Activated T-cell treated with anti-CD3 and anti-CD28 coated beads for 4 hours (primary cell): ENCODE results near the gene MYLK2.

Experiments
- DNase-seq: peaks from one replicate; pipeline ENCODE4 v3.0.0-alpha.2; 2020

The MYLK2 gene

DNA sequence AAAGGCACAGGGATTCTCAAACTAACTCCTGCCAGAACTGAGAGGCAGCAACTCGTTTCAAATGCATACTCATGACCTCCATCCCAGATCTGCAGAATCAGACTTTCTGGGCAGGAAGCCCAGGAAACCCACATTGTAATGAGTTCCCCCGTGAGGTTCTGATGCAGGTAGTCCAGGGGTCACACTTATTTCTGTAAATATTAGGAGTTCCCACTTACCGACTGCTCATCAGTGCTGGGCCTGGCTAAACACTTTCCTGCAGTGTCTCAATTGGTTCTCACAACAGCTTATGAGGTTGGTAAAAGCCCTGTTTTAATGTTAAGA, 39.6 kb downstream of the MYLK2 start:
- no peak for DNase-seq

DNA sequence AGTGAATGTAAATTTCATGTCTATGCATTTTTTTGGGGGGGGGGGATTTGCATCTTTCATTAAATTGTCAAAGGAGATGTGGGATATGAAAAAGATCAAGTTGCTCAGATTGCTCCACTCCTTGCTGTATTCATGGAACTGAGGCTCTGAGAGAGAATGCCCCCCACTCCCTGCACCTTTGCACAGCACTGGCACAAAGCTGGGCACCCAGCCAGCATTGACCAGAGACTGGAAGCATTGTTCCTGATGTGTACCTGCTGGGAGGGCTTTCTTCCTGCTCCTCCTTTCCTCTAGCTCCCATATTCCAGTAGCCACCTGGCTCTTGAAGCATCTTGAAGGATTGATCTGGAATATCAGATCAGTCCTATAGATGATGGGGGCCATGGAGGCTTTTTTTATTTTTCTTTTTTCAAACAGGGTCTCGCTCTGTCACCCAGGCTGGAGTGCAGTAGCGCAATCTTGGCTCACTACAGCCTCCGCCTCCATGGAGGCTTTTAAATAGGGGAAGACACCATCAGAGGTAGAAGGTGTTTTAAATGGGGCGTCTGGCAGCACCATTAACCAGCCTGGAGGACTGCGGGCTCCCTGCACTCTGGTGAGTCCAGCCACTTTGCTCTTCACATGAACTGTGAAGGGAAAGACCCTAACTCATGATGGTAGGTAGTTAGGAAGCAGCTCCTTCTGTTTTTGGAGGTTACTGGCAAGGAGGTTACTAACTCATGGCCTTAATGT, 40.3 kb downstream of the MYLK2 start:
- DNase-seq, result no peak

DNA sequence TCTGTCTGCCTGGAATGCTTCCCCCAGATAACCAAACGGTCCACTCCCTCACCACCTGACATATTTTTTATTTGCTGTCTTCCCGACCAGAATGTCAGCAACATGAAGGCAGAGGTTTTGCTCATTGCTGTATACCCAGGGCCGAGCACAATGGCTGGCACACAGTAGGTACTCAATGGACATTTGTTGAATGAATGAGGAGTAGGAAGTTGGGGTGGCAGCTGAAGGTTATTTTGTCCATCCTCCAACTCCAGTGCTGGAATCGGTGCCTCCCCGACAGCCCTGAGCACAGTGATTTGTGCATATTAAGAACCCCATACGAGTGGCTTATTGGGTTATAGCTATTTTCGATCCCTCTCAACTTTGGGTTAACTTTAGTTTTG, 40.8 kb downstream of the MYLK2 start:
- DNase-seq, result no peak

DNA sequence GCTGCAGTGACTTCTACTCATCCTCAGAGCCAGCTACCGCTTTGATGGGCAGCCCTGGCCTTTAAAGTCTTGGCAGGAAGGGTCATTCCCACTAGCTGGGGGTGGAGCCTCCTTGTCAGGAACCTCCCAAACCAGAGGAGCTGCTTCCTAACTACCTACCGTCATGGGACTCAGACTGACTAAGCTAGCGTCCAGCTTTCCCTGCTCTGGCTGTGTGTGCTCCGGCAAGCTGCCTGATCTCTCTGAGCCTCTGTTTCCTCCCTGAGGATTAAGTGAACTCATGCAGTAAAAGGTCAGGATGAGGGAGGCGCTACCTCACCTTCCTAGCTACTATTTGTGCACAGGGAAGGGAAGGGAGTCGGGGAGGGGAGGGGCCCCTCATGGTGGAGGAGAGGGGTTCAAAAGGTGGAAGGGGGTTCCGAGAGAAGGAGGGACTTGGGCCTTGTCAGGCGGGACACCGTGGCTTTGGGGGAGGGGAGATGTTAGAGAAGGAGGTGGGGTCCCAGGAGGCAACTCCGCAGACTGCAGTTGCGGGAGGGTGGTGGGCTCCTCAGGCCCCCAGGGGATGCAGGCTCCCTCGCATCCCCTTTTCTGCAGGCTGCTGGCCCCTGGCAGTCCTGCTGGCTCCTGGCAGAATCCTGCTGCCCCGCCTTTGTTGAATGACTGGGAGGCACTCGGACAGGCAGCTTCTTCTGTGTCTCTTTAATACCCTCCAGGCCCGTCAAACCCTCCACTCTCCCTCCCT, 41.4 kb downstream of the MYLK2 start:
- no peak for DNase-seq

DNA sequence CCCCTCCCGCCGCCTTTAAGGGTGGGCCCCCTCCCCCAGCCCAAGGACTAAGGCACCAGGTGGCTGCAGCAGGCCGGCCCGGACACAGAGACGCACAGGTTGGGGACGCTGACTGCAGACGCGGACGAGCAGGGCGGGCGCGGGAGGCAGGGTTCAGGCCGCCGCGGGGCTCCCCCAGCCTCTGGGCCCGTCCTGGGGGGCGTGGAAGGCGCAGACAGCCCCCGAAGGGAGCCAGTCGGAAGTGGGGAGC, 41.9 kb downstream of the MYLK2 start:
- DNase-seq, result no peak

DNA sequence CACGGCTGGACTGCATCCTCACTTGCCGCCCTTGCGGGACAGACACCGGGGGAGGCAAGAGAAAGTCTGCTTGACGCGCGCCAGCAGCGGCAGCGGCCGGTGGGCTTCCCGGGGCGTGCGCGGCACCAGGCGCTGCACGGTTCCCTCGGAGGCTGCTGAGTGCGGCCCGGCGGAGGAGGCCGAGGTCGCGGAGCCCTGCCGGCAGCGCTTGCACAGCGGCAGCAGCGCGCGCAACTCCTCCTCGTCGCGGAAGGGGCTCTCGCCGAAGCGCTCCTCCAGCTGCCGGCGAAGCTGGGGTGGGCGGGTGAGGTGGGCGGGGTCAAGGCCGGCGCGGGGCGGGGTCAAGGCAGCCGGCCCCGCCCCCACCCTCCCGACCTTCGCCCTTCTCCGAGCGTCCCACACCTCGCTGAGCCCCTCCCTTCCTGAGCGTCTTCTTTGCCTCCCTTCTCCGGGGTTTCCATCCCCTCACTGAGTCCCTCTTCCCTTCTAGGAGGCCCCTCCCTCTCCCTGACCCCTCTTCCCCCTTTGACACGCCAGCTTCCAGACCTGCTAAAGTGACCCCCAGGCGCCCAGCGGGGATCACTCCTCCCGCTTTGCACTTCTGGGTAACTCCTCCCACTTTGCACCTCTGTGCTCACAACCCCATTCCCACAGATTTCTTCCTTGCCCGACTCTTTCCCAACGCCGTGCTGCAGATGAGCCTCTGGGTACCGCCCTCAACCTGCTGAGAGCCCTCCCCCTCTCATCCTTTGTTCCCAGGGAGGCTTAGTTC, 42.4 kb downstream of the MYLK2 start:
- DNase-seq, result peak; percentile 48

DNA sequence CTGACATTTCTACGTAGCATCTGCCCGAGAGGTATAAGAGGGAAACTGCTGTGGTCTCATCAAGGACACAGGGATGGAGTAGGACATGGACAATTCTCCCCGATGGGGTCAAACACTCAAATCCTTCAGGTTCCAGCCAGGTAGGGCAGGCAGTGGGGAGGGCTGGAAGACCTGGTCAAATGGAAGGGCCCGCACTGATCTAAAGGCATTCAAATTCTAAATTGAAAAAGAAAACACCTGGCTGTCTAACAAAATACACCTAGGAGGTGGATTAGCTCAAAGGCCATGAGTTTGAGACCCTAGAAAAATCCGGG, 43.0 kb downstream of the MYLK2 start:
- no peak for DNase-seq

DNA sequence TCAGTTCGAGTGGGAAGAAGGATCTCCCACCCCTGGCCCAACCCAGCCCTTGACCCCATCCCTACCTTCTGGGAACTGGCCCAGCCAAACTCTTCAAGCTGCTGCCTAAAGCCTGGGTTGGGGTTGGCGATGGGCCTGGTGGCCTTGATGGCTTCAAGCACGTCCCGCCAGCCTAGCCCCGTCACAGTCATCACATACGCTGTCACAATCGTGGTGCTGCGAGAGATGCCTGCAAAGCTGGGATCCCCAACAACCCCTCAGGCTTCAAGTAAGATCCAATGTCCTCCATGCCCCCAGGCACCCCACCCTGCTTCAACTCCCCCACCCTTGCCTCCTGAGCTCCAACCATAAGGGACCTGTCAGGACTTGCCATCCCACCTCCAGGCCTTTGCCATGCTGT, 43.4 kb downstream of the MYLK2 start:
- no peak for DNase-seq

DNA sequence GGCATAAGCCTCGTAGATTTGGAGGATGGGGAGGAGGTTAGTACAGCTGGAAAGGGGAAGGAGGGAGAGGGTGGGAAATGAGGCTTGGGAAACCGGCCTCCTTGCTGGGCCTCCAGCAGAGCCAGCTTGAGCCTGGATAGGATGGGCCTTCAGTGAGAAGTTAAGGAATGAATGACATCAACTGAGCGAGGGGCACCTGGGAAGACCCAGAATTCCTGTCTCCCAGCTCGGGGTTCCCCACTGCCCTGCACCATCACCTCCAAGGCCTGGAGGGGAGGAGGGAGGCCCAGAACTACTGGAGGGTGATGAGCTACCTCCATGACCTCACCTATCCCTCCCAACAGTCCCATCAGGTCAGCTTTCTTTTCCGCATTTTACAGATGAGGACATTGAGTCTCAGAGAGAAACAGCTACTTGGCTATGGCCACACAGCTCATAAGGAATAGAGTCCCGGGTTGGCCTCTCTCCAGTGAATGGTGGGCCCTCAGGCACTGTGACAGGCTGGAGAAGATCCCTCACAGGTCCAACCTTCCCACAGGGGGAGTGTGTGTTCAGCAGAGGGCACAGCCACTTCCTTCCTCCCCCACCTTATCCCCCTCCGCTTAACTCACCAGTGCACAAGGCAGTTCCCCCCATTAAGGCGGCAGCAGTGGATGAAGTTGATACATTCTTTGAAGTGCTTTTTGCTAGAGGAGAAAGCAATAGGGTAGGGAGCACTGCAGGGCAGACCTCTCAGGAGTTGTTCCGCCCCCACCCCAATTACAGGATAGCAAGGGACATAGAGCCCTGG, 44.3 kb downstream of the MYLK2 start:
- DNase-seq, result no peak

DNA sequence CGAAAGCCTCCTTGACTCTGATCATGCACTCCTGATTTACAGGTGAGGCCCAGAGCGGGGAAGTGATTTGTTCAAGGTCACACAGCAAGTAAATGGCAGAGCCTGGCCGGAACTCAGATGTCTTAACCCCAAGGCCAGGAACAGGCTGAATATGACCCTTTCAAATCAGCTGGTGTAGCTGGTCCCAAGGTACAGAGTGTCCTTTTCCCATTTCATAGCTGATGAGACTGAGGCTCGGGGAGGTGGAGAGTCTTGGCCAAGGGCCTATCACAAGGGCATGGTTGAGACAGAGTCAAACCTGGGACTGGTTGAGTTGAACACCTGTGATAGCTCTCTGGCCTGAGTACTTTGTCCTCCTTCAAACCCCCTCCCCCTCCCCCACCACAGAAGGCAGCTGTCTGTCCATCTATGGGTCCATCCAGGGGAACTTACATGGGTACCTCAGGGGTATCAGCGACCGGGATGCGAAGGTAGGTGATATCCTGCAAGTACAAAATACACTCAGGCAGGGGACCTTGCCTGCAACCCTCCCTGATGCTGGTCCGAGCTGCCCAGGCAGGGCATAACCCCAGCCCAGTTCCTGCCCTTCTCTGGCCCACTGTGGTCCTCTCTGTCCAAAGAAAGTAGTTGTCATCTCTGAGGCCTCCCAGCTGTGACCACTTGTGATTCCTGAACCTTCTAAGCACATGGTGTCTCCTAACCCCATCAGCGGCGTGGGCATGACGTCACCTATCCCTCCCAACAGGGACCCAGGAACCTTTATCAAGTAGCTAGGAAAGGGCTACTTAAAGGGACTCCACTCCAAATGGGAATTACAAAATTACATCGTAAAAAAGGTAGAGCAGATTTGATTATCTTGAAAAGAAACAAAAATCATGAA, 45.6 kb downstream of the MYLK2 start:
- no peak for DNase-seq

DNA sequence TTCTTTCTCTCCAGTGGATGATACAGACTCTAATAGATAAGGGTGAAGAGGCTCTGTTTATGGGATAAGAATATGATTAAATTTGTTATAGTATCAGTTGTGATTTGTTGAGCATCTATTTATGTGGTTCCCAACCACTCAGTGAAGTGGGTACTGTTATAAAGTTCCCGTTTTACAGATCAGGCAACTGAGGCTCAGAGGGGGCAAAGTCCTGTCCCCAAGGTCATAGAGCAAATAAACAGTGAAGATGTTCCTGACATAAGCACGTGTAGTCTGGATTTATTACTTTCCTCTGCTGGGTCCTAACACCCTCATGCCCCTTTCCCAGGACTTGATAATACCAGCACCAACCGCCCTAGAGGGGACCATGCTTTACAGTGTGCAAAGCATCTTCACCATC, 47.1 kb downstream of the MYLK2 start:
- no peak for DNase-seq

DNA sequence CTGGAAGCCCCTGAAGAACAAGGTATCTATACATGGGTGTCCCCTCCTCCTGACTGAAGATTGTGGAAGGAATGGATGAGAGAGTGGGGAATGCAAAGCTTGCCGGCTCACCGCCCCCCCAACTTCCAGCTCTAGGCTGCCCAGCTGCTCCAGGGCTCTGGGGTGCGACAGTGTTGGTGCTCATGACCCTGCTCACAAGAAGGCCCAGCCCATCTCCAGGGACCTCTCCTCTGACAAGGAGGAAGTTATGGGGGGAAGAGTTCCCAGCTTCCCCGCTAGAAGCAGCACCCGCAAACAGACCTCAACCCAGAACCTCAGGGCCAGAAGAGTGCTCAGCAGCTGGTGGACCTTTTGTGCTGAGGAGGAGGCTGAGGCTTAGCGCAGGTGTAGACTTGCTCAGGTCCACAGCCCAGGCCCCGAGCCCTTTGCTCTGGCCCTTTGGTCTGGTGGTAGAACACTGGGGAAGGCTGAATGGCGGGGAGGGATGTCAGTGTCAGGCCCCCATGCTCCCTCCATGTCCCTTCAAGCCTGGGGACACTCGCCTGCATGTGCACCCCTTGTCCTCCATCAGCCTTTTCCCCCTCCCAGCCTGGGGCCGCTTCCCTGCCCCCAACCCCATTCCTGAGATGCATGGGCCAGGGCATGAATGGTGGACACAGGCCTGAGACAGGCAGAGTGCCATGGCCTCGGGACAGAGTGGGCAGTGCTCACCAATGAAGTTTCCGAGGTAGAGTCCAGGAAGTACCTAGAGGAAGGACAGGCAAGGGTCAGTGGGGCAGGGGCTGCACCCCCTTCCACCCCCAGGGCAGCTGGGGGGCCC, 49.9 kb downstream of the MYLK2 start:
- no peak for DNase-seq

DNA sequence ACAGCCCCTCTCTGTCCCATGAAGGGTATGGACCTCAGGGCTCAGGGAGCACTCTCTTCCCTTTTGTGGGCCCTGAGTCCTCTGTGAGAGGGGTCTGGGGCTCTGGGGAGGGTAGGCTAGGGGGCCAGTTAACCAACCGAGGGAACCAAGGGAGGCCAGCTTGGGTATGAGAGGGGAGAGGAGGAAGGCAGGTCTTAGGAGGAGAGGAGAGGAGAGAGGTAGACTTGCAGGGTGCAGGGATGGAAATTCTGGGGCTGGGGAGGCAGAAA, 50.5 kb downstream of the MYLK2 start:
- DNase-seq, result no peak

DNA sequence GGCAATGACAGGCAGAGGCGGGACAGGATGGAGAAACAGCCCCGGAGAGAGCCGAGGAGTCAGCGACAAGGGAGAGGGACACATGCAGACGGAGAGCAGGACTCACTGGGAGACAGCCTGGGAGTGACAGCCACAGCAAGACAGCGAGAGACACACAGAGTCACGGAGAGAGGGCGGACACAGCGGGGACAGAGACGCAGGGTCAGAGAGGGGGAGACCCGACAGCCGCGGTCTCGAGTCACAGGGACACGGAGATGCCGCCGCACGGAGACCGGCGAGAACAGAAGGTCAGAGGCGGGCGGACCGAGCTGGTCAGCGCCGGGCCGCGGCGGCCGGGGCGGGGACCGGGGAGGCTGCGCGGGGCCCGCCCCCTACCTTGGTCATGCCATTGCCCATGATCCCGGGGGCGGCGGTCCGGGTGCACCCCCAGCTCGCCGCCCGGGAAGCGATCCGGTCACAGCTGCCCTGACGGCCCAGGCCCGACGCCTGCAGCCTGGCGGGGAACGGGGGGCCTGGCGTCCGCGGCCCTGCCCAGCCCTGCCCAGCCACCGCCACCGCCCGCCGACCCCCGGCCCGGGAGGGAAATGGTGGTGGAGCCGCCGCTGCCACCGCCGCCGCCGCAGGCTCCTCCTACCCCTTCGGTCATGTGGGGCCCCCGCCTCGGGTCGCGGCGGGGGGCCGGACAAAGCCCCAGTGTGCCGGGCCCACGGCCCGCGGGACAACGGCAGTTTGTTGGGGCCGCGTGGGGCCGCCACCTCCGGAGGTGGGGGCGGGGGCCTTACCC, 51.0 kb downstream of the MYLK2 start, which contains the start of the genes DUSP15 and TTLL9:
Gene DUSP15, minus strand, starts transcription at position 586 of the 784 bp plus-strand sequence. Its CDS starts 190 bp downstream, at position 396.
Gene TTLL9, plus strand, starts transcription at position 693 of the 784 bp plus-strand sequence. CDS start 493 bp downstream, outside the sequence.
- DNase-seq, result no peak

DNA sequence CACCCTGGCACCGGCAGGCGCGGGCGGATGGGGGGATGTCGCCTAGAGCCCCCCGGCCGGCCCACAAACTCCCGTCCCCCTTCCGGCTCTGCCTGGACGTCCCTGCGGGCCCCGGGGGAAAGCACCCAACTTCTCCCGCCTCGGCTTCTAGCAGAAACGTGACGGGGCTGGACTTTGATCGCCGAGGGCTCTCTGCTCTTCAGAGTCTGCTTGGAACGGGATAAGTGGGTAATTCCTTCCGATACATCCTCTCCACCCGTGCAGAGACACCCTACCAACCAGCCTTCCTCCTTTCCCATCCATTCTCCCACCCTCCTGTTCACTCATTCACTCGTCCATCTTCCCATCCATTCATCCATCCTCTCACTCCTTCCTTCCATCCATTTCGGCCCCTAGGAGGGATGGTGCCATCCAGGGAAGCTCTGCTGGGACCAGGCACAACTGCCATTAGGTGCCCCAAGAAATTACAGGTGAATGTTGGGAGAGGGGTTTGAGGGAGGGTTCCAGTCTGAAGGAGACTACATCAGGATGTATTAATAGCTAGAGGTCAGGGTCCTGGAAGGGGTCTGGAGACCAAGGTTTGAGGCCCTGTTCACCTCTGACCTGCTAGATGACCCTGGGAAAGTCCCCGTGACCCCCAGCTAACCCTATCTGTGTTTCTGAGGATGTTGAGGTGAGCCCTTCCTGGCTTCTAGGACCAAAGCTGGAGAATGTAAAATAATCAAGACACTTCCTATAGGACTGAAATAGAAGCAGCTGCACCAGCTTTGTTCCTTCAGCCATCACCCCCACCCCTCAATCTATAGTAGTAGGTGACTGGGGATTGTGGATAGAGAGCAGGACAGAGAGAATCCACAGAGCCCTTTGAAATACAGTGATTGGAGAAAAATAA, 51.8 kb downstream of the MYLK2 start:
- DNase-seq, result no peak

DNA sequence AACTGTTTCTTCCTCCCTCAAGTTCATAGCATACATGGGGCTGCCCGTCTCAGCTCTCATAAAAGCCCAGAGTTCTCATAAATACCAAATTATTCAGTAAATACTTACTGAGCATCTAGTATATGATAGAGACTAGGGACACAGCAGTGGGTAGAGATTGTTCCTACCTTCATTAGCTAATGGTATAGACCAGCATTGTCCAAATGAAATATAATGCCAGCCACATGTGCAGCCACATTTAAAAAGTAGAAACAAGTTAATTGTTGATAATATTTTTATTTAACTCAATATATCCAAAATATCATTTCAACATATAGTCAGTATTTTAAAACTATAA, 52.4 kb downstream of the MYLK2 start:
- DNase-seq, result no peak

DNA sequence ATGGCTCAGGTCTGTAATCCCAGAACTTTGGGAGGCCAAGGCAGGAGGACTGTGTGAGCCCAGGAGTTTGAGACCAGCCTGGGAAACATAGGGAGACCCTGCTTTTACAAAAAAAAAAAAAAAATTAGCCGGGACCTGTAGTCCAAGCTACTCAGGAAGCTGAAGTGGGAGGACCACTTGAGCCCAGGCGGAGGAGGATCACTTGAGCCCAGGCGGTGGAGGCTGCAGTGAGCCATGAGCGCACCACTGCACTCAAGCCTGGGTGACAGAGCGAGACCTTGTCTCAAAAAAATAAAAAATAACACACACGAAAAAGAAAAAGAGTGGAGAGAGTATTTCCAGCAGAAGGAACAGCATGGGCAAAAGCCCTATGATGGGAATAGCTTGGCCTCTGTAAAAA, 53.2 kb downstream of the MYLK2 start:
- DNase-seq, result no peak

DNA sequence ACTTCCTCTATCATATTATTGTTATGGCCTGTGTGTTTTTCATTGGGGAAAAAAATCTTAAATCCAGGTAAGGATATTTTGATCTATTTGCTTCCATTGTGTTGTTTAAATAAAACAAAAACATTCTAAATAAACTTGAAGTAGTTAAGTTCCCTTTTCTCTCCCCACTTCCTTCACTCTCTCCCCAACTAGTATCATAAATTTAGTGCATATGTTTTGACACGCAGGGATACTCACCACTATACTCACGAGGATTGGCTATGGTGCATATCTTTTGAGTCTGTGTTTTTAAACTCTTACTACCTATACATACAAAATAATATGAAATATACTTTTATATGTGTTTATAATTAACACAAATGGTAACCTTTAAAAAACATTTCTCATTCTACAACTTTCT, 56.5 kb downstream of the MYLK2 start:
- no peak for DNase-seq

DNA sequence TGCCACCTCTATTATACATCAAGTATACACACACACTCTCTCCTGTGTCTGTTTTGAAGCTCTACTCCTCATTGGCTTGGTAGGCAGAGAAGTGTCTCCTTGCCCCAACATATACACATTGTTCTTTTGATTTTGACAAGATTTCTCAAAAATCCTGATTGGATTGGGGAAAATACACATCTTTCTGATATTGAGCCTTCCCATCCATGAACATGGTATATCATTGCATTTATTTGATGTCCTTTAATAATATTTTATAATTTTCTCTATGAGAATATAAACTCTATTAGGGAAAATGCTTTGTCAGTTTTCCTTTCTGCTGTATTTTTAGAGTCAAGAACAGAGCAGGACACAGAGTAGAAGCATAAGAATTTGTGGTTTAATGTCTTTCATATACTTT, 58.5 kb downstream of the MYLK2 start:
- no peak for DNase-seq
